AG09309 (cell line): ENCODE measurements around the gene FBXL15.

Experiments used
- DNase-seq: peaks from one replicate; pipeline ENCODE4 v3.0.0-alpha.2; 2010; ENCODE audit warnings: low read depth
- H3K4me3 ChIP-seq: 2 replicates; pipeline ENCODE4 v1.5.1; 2011; ENCODE audit warnings: mild to moderate bottlenecking, low read depth, low read length, moderate library complexity; ENCODE audit not compliant: control insufficient read depth
- TF ChIP-seq, protein P1 (sequence below): IDR thresholded peaks from 2 replicates; pipeline ENCODE4 v1.5.1; 2011; ENCODE audit warnings: mild to moderate bottlenecking, low read depth, low read length, inconsistent platforms; ENCODE audit not compliant: insufficient read depth, control insufficient read depth; ENCODE audit errors: missing control alignments

The FBXL15 gene

DNA sequence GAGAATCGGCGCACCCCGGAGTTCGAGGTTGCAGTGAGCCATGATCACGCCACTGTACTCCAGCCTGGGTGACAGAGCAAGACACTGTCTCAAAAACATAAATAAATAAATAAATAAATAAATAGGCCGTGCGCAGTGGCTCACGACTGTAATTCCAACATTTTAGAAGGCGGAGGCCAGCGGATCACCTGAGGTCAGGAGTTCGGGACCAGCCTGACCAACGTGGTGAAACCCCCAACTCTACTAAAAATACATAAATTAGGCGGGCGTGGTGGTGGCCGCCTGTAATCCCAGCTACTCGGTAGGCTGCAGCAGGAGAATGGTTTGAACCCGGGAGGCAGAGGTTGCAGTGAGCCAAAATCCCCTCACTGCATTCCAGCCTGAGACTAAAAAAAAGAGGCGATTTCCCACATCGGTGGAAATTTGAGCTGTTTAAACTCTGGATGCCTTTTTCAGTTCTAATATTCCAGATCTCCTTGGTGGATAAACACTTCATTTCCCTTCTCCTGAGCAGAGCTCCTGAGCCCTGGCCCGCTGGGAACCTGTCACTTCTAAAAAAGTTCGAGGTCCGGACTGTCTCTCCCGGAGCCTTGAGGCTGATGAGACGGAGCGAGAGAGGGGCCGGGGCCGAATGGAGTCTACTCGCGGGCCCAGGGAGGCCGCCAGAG, 27.1 kb upstream of the FBXL15 start:
- H3K4me3 ChIP-seq: peak overlapping the region; percentile 75
- no peak for DNase-seq
- TF ChIP-seq, protein P1, sequence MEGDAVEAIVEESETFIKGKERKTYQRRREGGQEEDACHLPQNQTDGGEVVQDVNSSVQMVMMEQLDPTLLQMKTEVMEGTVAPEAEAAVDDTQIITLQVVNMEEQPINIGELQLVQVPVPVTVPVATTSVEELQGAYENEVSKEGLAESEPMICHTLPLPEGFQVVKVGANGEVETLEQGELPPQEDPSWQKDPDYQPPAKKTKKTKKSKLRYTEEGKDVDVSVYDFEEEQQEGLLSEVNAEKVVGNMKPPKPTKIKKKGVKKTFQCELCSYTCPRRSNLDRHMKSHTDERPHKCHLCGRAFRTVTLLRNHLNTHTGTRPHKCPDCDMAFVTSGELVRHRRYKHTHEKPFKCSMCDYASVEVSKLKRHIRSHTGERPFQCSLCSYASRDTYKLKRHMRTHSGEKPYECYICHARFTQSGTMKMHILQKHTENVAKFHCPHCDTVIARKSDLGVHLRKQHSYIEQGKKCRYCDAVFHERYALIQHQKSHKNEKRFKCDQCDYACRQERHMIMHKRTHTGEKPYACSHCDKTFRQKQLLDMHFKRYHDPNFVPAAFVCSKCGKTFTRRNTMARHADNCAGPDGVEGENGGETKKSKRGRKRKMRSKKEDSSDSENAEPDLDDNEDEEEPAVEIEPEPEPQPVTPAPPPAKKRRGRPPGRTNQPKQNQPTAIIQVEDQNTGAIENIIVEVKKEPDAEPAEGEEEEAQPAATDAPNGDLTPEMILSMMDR: no peak

DNA sequence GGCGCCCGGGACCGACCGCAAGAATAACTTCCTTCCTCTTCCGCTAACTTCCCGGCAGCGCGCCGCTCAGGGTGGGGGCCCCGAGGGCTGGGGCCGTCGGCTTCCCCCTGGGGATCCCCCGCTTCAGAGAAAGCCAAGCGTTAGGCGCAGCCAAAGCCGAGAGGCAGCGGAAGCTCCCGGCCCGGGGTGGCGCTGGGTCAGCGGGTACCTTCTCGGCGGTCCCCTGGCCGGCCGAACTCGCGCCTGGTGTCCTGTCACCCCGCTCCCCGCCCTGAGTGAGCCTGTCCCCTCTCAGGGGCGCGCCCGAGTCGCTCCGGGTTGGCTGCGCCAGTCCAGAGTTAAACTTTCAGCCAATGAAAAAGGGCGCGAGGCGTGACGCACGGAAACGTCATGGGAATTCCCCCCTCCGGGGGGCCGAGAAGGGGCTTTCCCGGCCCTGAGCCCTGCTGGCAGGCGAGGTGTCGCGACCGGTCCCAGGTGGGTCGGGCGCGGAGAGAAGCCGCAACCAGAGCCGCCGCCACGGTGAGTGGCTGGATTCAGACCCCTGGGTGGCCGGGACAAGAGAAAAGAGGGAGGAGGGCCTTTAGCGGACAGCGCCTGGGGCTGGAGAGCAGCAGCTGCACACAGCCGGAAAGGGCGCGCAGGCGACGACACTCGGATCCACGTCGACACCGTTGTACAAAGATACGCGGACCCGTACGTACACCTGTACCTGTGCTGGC, 26.4 kb upstream of the FBXL15 start:
- H3K4me3 ChIP-seq: peak overlapping the region; percentile 75
- peak; percentile 40 for DNase-seq
- TF ChIP-seq, protein P1: peak; percentile 90

DNA sequence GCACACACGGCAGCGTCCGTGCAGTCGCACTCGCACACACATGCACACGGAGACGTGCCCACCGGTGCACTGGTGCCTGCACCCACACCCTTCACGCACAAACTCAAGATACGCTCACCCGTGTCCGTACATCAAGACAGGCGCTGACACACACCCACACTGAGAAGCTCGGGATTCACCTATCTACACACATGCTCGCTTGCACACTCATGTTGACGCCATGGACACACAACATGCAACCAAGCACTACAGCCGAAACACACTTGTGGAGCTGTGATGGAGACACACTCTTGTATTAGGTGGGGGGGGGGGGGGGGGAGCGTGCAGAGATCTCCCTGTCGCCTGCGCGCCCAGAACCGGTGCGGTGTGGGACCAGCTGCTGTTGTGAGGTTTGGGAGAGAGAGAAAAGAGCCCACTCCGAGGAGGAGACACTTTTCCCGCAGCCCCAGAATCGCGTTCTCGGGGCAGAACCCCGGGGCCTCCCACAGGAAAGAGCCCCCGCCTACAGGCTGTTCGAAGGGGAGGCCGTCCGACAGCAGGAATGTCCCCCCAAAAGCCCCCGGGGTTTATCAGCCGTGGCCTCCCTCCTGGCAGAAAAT, 25.7 kb upstream of the FBXL15 start:
- TF ChIP-seq, protein P1: no peak
- DNase-seq: no peak

DNA sequence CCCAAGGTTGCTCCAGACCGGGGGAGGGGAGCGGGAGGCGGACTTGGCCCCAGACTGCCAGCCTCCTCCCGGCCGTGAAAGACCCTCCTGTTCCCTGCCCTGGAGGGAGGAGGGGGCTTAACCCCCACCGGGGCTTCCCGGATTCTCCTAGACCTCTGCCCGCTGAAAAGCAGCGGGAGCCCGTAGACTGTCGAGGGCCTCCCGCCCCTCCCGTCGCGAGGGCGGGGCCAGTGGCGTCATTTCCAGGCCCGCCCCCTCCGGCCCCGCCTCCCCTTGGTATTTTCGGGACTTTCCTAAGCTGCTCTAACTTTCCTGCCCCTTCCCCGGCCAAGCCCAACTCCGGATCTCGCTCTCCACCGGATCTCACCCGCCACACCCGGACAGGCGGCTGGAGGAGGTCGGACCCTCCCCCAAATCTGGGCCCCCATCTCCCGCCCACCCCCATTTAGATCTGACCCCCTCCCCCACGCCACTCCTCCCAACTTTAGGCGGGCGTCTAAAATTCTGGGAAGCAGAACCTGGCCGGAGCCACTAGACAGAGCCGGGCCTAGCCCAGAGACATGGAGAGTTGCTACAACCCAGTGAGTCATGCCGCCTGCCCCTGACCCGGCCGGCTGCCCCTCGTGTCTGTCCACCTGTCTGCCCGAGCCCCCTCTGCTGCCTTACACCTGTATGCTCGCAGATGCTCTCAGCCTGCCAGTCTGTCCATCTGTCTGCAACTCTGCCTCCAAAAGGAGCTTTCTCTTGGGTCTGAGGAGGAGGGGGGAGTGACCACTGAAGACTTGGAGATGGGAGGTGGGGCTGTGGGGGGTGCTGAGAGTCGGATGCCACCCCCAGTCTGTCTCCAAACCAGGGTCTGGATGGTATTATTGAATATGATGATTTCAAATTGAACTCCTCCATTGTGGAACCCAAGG, 25.0 kb upstream of the FBXL15 start, which contains the start of gene NFKB2:
TSS of gene NFKB2 (plus strand) at position 306 of the 917 bp plus-strand sequence. CDS start at position 561, 255 bp downstream.
- TF ChIP-seq, protein P1: no peak
- DNase-seq: peak; percentile 28
- peak within 1 kb of the TSS; percentile 75 for H3K4me3 ChIP-seq

More for the DNA sequence above, 25.7 kb upstream of the FBXL15 start:
- peak overlapping the region; percentile 75 for H3K4me3 ChIP-seq

DNA sequence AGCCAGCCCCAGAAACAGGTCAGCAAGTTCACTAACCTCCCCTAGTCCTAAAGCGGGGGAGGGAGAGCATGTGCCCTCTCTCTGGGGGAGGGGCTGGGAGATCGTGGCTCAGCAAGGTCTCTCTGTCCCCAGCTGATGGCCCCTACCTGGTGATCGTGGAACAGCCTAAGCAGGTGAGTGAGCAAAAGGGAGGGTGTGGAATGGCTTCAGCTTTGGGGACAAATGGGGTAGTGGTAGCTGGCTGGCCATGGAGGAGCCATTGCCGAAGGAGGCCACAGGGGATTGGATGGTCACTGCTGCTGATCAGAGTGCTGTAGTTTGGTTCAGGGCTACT, 24.4 kb upstream of the FBXL15 start:
- TF ChIP-seq, protein P1: no peak
- peak overlapping the region; percentile 75 for H3K4me3 ChIP-seq
- DNase-seq: no peak

DNA sequence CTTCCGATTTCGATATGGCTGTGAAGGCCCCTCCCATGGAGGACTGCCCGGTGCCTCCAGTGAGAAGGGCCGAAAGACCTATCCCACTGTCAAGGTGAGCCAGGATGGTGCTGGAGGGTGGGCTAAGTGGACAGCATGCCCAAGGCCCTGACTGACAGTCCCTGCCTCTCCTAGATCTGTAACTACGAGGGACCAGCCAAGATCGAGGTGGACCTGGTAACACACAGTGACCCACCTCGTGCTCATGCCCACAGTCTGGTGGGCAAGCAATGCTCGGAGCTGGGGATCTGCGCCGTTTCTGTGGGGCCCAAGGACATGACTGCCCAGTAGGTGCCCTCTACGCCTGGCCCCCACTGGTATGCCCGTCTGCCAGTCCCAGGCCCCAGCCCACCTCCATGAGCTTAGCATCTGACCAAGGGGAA, 23.9 kb upstream of the FBXL15 start:
- no peak for DNase-seq
- peak overlapping the region; percentile 75 for H3K4me3 ChIP-seq
- TF ChIP-seq, protein P1: no peak
